ENCODE measurements around the gene CACNA1F. TPM values are rescaled to one million over a fixed set of nuclear protein-coding genes. Genes with fewer than 3 reads are reported as not detected.
"Not testable (repeated sequence)": the region's sequence is repeated elsewhere in the genome, so short reads cannot be mapped to it uniquely, and the experiment has no call there.

CACNA1F gene
- total RNA-seq, 4 donors from 2014 or later = under 0.01 to 0.42 (median 0.06) TPM

- H3K4me1 ChIP-seq = peaks cover 4 to 35% (median 26%) of the 10 kb centered on the region in 4 donors
- no peak overlapping the region for H3K4me3 ChIP-seq
- H3K27me3 ChIP-seq = no peaks in the 10 kb centered on the region
- peaks cover 0 to 52% (median 25%) of the 10 kb centered on the region in 4 donors for H3K36me3 ChIP-seq
- no peak for DNase-seq (ENCODE audit: extremely low spot score)
- H3K9me3 ChIP-seq = no peaks in the 10 kb centered on the region
- no peak overlapping the region for H3K27ac ChIP-seq (replicated peaks in 1 of 4)
- intact Hi-C loops (cut with DNase I) = no loop called here
- 75% methylated on average over 3 of the region's 3 CpGs for WGBS
- TF ChIP-seq POLR2A (IDR thresholded peaks at IDR 0.05; ENCODE audit: low read depth) (no peak), EP300 (IDR thresholded peaks at IDR 0.05) (no peak), POLR2AphosphoS5 (IDR thresholded peaks at IDR 0.05) (no peak), CTCF (IDR thresholded peaks at IDR 0.05) (no peak)
Measured at GRCh38 chrX:49174723-49175122, 58.4 kb downstream of the CACNA1F start.

- H3K36me3 ChIP-seq = peaks cover 0 to 41% (median 21%) of the 10 kb centered on the region in 4 donors
- H3K27me3 ChIP-seq; H3K9me3 ChIP-seq; DNase-seq (ENCODE audit: extremely low spot score); H3K4me3 ChIP-seq; intact Hi-C loops (cut with DNase I): not testable (repeated sequence)
- peak overlapping the region; percentile 88 to 93 (median 91) for H3K27ac ChIP-seq (replicated peaks in 1 of 4)
- 89% methylated on average over 8 of the region's 8 CpGs for WGBS
- H3K4me1 ChIP-seq = peaks cover 4 to 36% (median 26%) of the 10 kb centered on the region in 4 donors
Measured at GRCh38 chrX:49173544-49173943, 59.6 kb downstream of the CACNA1F start.

GRCh38 chrX:49172280-49172780 lies 60.8 kb downstream of the CACNA1F start:
- Histone ChIP-seq H3K4me1 (peaks cover 7 to 49% (median 34%) of the 10 kb centered on the region in 4 donors), H3K27me3 (no peaks in the 10 kb centered on the region), H3K36me3 (peaks cover 0 to 29% (median 17%) of the 10 kb centered on the region in 4 donors), H3K27ac (replicated peaks in 1 of 4) (peak overlapping the region; percentile 88 to 93 (median 91)), H3K9me3 (no peaks in the 10 kb centered on the region), H3K4me3 (peak overlapping the region; percentile 65 to 72 (median 68))
- DNase-seq (ENCODE audit: extremely low spot score) = no peak
- TF ChIP-seq CTCF (IDR thresholded peaks at IDR 0.05) (no peak), POLR2A (IDR thresholded peaks at IDR 0.05; ENCODE audit: low read depth) (no peak), EP300 (IDR thresholded peaks at IDR 0.05) (no peak), POLR2AphosphoS5 (IDR thresholded peaks at IDR 0.05) (peak; percentile 34 to 68)
- 51% methylated on average over 19 of the region's 37 CpGs for WGBS
- intact Hi-C loops (cut with DNase I) = no loop called here

GRCh38 chrX:49171752-49172279 lies 61.3 kb downstream of the CACNA1F start, which contains the start of gene PLP2:
Gene PLP2 (plus strand): TSS chrX:49171898. CDS start chrX:49172001, 103 bp downstream.
- Histone ChIP-seq H3K4me3 (peak within 1 kb of the TSS; percentile 65 to 72 (median 68)), H3K27me3 (no peaks in the 10 kb centered on the region), H3K36me3 (peaks cover 0 to 29% (median 17%) of the 10 kb centered on the region in 4 donors), H3K4me1 (peaks cover 7 to 50% (median 33%) of the 10 kb centered on the region in 4 donors), H3K27ac (replicated peaks in 1 of 4) (peak within 1 kb of the TSS; percentile 88 to 93 (median 91)), H3K9me3 (no peaks in the 10 kb centered on the region)
- no peak for DNase-seq (ENCODE audit: extremely low spot score)
- TF ChIP-seq POLR2AphosphoS5 (IDR thresholded peaks at IDR 0.05) = peak; percentile 49 to 91
- TF ChIP-seq CTCF (IDR thresholded peaks at IDR 0.05) = no peak
- TF ChIP-seq POLR2A (IDR thresholded peaks at IDR 0.05; ENCODE audit: low read depth) = peak; percentile 57
- TF ChIP-seq EP300 (IDR thresholded peaks at IDR 0.05) = no peak
- intact Hi-C loops (cut with DNase I) = no loop called here
- 42% methylated on average over 16 of the region's 46 CpGs for WGBS

GRCh38 chrX:49167740-49168108 lies 65.4 kb downstream of the CACNA1F start:
- intact Hi-C loops (cut with DNase I) = loop anchor here (10.0 kb wide), 1 partner anchor 1513 kb away; the partner anchor contains the start of genes ELK1 and UXT
- H3K4me1 ChIP-seq = peaks cover 3 to 50% (median 30%) of the 10 kb centered on the region in 4 donors
- no peaks in the 10 kb centered on the region for H3K9me3 ChIP-seq
- DNase-seq (ENCODE audit: extremely low spot score) = no peak
- H3K4me3 ChIP-seq = peak overlapping the region; percentile 47 to 60 (median 52)
- TF ChIP-seq POLR2AphosphoS5 (IDR thresholded peaks at IDR 0.05) (no peak), EP300 (IDR thresholded peaks at IDR 0.05) (no peak), POLR2A (IDR thresholded peaks at IDR 0.05; ENCODE audit: low read depth) (no peak), CTCF (IDR thresholded peaks at IDR 0.05) (no peak)
- no peaks in the 10 kb centered on the region for H3K27me3 ChIP-seq
- 75% methylated on average over 3 of the region's 3 CpGs for WGBS
- H3K36me3 ChIP-seq = no peaks in the 10 kb centered on the region
- H3K27ac ChIP-seq (replicated peaks in 1 of 4) = peak overlapping the region; percentile 86 to 91 (median 90)
